ENCODE results near the gene ADGRD1.

DNA sequence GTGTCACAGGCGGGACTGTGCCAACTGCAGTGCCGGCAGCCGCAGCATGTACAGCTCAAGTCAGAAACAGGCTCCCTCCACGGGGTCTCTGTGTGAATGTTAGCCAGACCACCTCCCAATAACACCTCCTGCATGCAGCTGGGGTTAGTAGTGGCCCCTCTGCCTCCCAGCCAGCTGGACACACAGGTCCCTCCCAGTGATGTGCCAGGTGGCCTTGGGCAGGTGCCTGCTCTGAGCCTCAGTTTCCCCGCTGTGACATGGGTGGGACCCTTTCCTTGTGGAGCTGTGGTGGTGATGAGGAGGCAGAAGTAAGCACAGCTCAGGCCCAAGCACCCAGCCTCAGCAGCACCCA, 139.9 kb downstream of the ADGRD1 start:
- TF ChIP-seq GATA2 (IDR thresholded peaks at IDR 0.05; ENCODE audit: low read depth, low read length): no peak
- no peak for TF ChIP-seq GATA3 (IDR thresholded peaks at IDR 0.05; ENCODE audit: low read depth, low read length)

All from SH-SY5Y (cell line).